Sigmoid colon (tissue), 3 donors: ENCODE measurements around the gene TFAP2D.

ENCODE experiments used
- CTCF ChIP-seq, 4 experiments: fragments of 450-650 bp in 3 of 4; fragments of 200-600 bp in 1 of 4; IDR thresholded peaks; one replicate each; pipeline ENCODE4 v1.5.1; 2016 to 2019; ENCODE audit warnings: antibody characterized with exemption in 4 of 4, mild to moderate bottlenecking in 3 of 4, moderate library complexity in 2 of 4
- POLR2A ChIP-seq, 2 donors: fragments of 450-650 bp; IDR thresholded peaks; one replicate each; pipeline ENCODE4 v1.6.1; 2016; ENCODE audit warnings: antibody characterized with exemption in 2 of 2, mild to moderate bottlenecking in 2 of 2, moderate library complexity in 2 of 2

GRCh38 chr6:50711686-50712085, 1.6 kb upstream of the TFAP2D start:
- TF ChIP-seq POLR2A (IDR thresholded peaks at IDR 0.05) (no peak), CTCF (IDR thresholded peaks at IDR 0.05) (no peak)
